NCI-H1436 treated with DMSO at 0.1 percent for 48 hours (cell line): ENCODE measurements around the gene EXOC4.

Experiments used
- DNase-seq: peaks from one replicate; lab custom pipeline; 2025; lab: John Stamatoyannopoulos, UW

Gene EXOC4

GRCh38 chr7:133573554-133574265 lies 320.8 kb downstream of the EXOC4 start:
- no peak for DNase-seq

- DNase-seq, result no peak
These were observed 323.0 kb downstream of the EXOC4 start for GRCh38 chr7:133575726-133576440.

GRCh38 chr7:133576612-133577168 lies 323.8 kb downstream of the EXOC4 start:
- no peak for DNase-seq

- DNase-seq, result no peak
These were observed 330.1 kb downstream of the EXOC4 start for GRCh38 chr7:133582766-133583523.

- DNase-seq, result no peak
These were observed 330.8 kb downstream of the EXOC4 start for GRCh38 chr7:133583545-133584171.

GRCh38 chr7:133584956-133585668 lies 332.2 kb downstream of the EXOC4 start:
- no peak for DNase-seq

- DNase-seq, result no peak
These were observed 333.4 kb downstream of the EXOC4 start for GRCh38 chr7:133586253-133586652.

GRCh38 chr7:133587903-133588302 lies 335.0 kb downstream of the EXOC4 start:
- DNase-seq, result no peak

GRCh38 chr7:133590795-133591194 lies 337.9 kb downstream of the EXOC4 start:
- no peak for DNase-seq

GRCh38 chr7:133591704-133592340 lies 338.9 kb downstream of the EXOC4 start:
- DNase-seq, result no peak

- no peak for DNase-seq
These were observed 340.7 kb downstream of the EXOC4 start for GRCh38 chr7:133593561-133593960.

- no peak for DNase-seq
These were observed 348.7 kb downstream of the EXOC4 start for GRCh38 chr7:133601617-133602016.

- peak; percentile 58 for DNase-seq
These were observed 349.4 kb downstream of the EXOC4 start for GRCh38 chr7:133602291-133602690.

- no peak for DNase-seq
These were observed 354.1 kb downstream of the EXOC4 start for GRCh38 chr7:133606991-133607390.

- DNase-seq, result no peak
These were observed 356.9 kb downstream of the EXOC4 start for GRCh38 chr7:133609806-133610205.

GRCh38 chr7:133611955-133612354 lies 359.1 kb downstream of the EXOC4 start:
- DNase-seq, result no peak

- DNase-seq, result no peak
These were observed 360.4 kb downstream of the EXOC4 start for GRCh38 chr7:133613250-133613790.

- DNase-seq, result no peak
These were observed 361.4 kb downstream of the EXOC4 start for GRCh38 chr7:133614251-133614650.

- DNase-seq, result peak; percentile 23
These were observed 366.1 kb downstream of the EXOC4 start for GRCh38 chr7:133618970-133619369.

- DNase-seq, result no peak
These were observed 366.6 kb downstream of the EXOC4 start for GRCh38 chr7:133619491-133619890.

GRCh38 chr7:133623721-133624120 lies 370.8 kb downstream of the EXOC4 start:
- DNase-seq, result no peak
